GM18505 (cell line): ENCODE results near the gene ZNF521.

Experiments used
- ATAC-seq: cut with Tn5 transposase; IDR thresholded peaks from one replicate; pipeline ENCODE4 v1.9.1; 2021; ENCODE audit not compliant: unreplicated experiment
- POLR2A ChIP-seq: IDR thresholded peaks from 4 replicates; pipeline ENCODE4 v1.6.1; 2011; ENCODE audit warnings: borderline replicate concordance; ENCODE audit not compliant: insufficient read depth, insufficient read length; ENCODE audit errors: extremely low read depth

Gene ZNF521

GRCh38 chr18:25102662-25103061 is 249.3 kb downstream of the ZNF521 start:
- ATAC-seq: no peak
- no peak for TF ChIP-seq POLR2A

- ATAC-seq: no peak
- no peak for TF ChIP-seq POLR2A
These were observed 251.5 kb downstream of the ZNF521 start for GRCh38 chr18:25100418-25100817.

GRCh38 chr18:25099895-25100294 is 252.1 kb downstream of the ZNF521 start:
- TF ChIP-seq POLR2A: no peak
- ATAC-seq: no peak

GRCh38 chr18:25097569-25098056 is 254.4 kb downstream of the ZNF521 start:
- TF ChIP-seq POLR2A: no peak
- ATAC-seq: no peak

GRCh38 chr18:25097057-25097456 is 254.9 kb downstream of the ZNF521 start:
- no peak for ATAC-seq
- no peak for TF ChIP-seq POLR2A

GRCh38 chr18:25093141-25093540 is 258.8 kb downstream of the ZNF521 start:
- no peak for TF ChIP-seq POLR2A
- no peak for ATAC-seq

- no peak for ATAC-seq
- TF ChIP-seq POLR2A: no peak
These were observed 262.5 kb downstream of the ZNF521 start for GRCh38 chr18:25089470-25089869.

GRCh38 chr18:25086876-25087275 is 265.1 kb downstream of the ZNF521 start:
- no peak for TF ChIP-seq POLR2A
- ATAC-seq: no peak

GRCh38 chr18:25081001-25081400 is 271.0 kb downstream of the ZNF521 start:
- TF ChIP-seq POLR2A: no peak
- ATAC-seq: no peak

- ATAC-seq: no peak
- TF ChIP-seq POLR2A: no peak
These were observed 271.8 kb downstream of the ZNF521 start for GRCh38 chr18:25080211-25080610.

GRCh38 chr18:25077944-25078723 is 273.8 kb downstream of the ZNF521 start:
- TF ChIP-seq POLR2A: no peak
- no peak for ATAC-seq

- ATAC-seq: no peak
- no peak for TF ChIP-seq POLR2A
These were observed 274.7 kb downstream of the ZNF521 start for GRCh38 chr18:25077038-25077943.

- no peak for ATAC-seq
- TF ChIP-seq POLR2A: no peak
These were observed 276.2 kb downstream of the ZNF521 start for GRCh38 chr18:25075783-25076182.
